HEK293 (cell line): Measurements from ENCODE around the gene REEP6.

Experiments used
- SCRT1 ChIP-seq: fragments of 450-650 bp; formaldehyde crosslinking; IDR thresholded peaks from 2 replicates; pipeline ENCODE4 v1.5.1; 2016; ENCODE audit warnings: missing biosample characterization, missing genetic modification characterization, borderline replicate concordance
- ZNF223 ChIP-seq: fragments of 450-650 bp; formaldehyde crosslinking; IDR thresholded peaks from 2 replicates; pipeline ENCODE4 v1.5.1; 2016; ENCODE audit warnings: missing biosample characterization, missing genetic modification characterization
- ZNF37A ChIP-seq: fragments of 450-650 bp; IDR thresholded peaks from 2 replicates; pipeline ENCODE4 v1.5.1; 2018; ENCODE audit warnings: missing biosample characterization, missing genetic modification characterization
- ZNF561 ChIP-seq: fragments of 450-650 bp; IDR thresholded peaks from 2 replicates; pipeline ENCODE4 v1.5.1; 2018; ENCODE audit warnings: missing biosample characterization, missing genetic modification characterization, borderline replicate concordance
- ZNF777 ChIP-seq: fragments of 450-650 bp; formaldehyde crosslinking; IDR thresholded peaks from 2 replicates; pipeline ENCODE4 v1.5.1; 2017; ENCODE audit warnings: missing biosample characterization, missing genetic modification characterization, borderline replicate concordance
- ZNF792 ChIP-seq: fragments of 450-650 bp; formaldehyde crosslinking; IDR thresholded peaks from 2 replicates; pipeline ENCODE4 v1.5.1; 2016; ENCODE audit warnings: missing biosample characterization, missing genetic modification characterization
- ZSCAN16 ChIP-seq: fragments of 450-650 bp; formaldehyde crosslinking; IDR thresholded peaks from 2 replicates; pipeline ENCODE4 v1.5.1; 2016; ENCODE audit warnings: missing biosample characterization, missing genetic modification characterization
- TF ChIP-seq, protein P1 (sequence below): fragments of 450-650 bp; formaldehyde crosslinking; optimal IDR thresholded peaks from 2 replicates; pipeline ENCODE3; 2016; ENCODE audit warnings: missing biosample characterization, mild to moderate bottlenecking, missing genetic modification characterization
- TF ChIP-seq, protein P2 (sequence below): fragments of 450-650 bp; formaldehyde crosslinking; IDR thresholded peaks from 2 replicates; pipeline ENCODE4 v1.5.0; 2017; ENCODE audit warnings: missing biosample characterization, missing genetic modification characterization, borderline replicate concordance
- TF ChIP-seq, protein P3 (sequence below): fragments of 450-650 bp; formaldehyde crosslinking; IDR thresholded peaks from 2 replicates; pipeline ENCODE4 v1.5.1; 2016; ENCODE audit warnings: missing biosample characterization, missing genetic modification characterization, borderline replicate concordance
- TF ChIP-seq, protein P4 (sequence below): fragments of 450-650 bp; formaldehyde crosslinking; IDR thresholded peaks from 2 replicates; pipeline ENCODE4 v1.5.1; 2016; ENCODE audit warnings: missing biosample characterization, missing genetic modification characterization
- TF ChIP-seq, protein P5 (sequence below): fragments of 450-650 bp; formaldehyde crosslinking; IDR thresholded peaks from 2 replicates; pipeline ENCODE4 v1.5.1; 2016; ENCODE audit warnings: missing biosample characterization, missing genetic modification characterization
- TF ChIP-seq, protein P6 (sequence below): fragments of 450-650 bp; formaldehyde crosslinking; IDR thresholded peaks from 2 replicates; pipeline ENCODE4 v1.5.1; 2016; ENCODE audit warnings: missing biosample characterization, missing genetic modification characterization

The REEP6 gene

DNA sequence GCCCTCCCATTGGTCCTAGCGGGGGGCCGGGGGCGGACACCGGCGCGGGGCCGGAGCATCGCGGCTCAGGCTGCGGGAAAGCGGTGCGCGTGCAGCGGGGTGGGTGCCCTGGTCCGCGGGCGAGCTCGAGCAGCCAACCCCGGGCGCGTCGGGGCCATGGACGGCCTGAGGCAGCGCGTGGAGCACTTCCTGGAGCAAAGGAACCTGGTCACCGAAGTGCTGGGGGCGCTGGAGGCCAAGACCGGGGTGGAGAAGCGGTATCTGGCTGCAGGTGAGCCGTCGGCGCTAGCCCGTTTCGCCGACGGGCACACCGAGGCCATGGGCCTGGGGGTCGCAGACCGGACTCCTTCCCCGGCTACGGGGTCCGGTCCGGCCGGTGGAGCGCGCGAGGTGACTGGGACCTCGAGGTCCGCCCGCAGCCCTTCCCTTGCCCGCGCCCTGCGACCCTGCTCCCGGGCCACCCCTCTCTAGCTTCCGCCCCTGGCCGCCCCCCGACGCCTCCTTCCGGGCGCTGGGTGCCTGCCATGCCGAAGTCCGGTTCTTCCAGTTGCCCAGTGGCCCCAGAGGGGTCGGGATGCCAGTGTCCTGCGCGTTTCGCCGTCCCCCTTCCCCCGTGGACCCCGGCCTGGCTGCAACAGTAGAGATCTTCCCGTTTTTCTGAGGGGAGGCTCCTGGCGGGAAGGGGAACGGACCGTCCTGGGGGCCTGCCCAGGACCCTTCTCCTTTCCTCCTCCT lies at the start of gene REEP6 (continued):
- TF ChIP-seq ZNF37A (tag by site-specific recombination) (no peak), ZNF792 (tag by site-specific recombination) (no peak), SCRT1 (no peak), ZNF223 (tag by site-specific recombination) (no peak), ZNF777 (tag by site-specific recombination) (0 out of 2 replicates have a peak, but pooled peaks have one; percentile 33), ZNF561 (tag by site-specific recombination) (0 out of 2 replicates have a peak, but pooled peaks have one; percentile 70), ZSCAN16 (no peak)
- TF ChIP-seq, protein P1, sequence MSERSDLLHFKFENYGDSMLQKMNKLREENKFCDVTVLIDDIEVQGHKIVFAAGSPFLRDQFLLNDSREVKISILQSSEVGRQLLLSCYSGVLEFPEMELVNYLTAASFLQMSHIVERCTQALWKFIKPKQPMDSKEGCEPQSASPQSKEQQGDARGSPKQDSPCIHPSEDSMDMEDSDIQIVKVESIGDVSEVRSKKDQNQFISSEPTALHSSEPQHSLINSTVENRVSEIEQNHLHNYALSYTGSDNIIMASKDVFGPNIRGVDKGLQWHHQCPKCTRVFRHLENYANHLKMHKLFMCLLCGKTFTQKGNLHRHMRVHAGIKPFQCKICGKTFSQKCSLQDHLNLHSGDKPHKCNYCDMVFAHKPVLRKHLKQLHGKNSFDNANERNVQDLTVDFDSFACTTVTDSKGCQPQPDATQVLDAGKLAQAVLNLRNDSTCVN (tag by site-specific recombination): peak; percentile 76
- TF ChIP-seq, protein P2, sequence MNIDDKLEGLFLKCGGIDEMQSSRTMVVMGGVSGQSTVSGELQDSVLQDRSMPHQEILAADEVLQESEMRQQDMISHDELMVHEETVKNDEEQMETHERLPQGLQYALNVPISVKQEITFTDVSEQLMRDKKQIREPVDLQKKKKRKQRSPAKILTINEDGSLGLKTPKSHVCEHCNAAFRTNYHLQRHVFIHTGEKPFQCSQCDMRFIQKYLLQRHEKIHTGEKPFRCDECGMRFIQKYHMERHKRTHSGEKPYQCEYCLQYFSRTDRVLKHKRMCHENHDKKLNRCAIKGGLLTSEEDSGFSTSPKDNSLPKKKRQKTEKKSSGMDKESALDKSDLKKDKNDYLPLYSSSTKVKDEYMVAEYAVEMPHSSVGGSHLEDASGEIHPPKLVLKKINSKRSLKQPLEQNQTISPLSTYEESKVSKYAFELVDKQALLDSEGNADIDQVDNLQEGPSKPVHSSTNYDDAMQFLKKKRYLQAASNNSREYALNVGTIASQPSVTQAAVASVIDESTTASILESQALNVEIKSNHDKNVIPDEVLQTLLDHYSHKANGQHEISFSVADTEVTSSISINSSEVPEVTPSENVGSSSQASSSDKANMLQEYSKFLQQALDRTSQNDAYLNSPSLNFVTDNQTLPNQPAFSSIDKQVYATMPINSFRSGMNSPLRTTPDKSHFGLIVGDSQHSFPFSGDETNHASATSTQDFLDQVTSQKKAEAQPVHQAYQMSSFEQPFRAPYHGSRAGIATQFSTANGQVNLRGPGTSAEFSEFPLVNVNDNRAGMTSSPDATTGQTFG (tag by site-specific recombination): no peak
- TF ChIP-seq, protein P3, sequence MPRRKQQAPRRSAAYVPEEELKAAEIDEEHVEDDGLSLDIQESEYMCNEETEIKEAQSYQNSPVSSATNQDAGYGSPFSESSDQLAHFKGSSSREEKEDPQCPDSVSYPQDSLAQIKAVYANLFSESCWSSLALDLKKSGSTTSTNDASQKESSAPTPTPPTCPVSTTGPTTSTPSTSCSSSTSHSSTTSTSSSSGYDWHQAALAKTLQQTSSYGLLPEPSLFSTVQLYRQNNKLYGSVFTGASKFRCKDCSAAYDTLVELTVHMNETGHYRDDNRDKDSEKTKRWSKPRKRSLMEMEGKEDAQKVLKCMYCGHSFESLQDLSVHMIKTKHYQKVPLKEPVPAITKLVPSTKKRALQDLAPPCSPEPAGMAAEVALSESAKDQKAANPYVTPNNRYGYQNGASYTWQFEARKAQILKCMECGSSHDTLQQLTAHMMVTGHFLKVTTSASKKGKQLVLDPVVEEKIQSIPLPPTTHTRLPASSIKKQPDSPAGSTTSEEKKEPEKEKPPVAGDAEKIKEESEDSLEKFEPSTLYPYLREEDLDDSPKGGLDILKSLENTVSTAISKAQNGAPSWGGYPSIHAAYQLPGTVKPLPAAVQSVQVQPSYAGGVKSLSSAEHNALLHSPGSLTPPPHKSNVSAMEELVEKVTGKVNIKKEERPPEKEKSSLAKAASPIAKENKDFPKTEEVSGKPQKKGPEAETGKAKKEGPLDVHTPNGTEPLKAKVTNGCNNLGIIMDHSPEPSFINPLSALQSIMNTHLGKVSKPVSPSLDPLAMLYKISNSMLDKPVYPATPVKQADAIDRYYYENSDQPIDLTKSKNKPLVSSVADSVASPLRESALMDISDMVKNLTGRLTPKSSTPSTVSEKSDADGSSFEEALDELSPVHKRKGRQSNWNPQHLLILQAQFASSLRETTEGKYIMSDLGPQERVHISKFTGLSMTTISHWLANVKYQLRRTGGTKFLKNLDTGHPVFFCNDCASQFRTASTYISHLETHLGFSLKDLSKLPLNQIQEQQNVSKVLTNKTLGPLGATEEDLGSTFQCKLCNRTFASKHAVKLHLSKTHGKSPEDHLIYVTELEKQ: no peak
- TF ChIP-seq, protein P4, sequence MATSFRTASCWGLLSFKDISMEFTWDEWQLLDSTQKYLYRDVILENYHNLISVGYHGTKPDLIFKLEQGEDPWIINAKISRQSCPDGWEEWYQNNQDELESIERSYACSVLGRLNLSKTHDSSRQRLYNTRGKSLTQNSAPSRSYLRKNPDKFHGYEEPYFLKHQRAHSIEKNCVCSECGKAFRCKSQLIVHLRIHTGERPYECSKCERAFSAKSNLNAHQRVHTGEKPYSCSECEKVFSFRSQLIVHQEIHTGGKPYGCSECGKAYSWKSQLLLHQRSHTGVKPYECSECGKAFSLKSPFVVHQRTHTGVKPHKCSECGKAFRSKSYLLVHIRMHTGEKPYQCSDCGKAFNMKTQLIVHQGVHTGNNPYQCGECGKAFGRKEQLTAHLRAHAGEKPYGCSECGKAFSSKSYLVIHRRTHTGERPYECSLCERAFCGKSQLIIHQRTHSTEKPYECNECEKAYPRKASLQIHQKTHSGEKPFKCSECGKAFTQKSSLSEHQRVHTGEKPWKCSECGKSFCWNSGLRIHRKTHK (tag by site-specific recombination): no peak
- TF ChIP-seq, protein P5, sequence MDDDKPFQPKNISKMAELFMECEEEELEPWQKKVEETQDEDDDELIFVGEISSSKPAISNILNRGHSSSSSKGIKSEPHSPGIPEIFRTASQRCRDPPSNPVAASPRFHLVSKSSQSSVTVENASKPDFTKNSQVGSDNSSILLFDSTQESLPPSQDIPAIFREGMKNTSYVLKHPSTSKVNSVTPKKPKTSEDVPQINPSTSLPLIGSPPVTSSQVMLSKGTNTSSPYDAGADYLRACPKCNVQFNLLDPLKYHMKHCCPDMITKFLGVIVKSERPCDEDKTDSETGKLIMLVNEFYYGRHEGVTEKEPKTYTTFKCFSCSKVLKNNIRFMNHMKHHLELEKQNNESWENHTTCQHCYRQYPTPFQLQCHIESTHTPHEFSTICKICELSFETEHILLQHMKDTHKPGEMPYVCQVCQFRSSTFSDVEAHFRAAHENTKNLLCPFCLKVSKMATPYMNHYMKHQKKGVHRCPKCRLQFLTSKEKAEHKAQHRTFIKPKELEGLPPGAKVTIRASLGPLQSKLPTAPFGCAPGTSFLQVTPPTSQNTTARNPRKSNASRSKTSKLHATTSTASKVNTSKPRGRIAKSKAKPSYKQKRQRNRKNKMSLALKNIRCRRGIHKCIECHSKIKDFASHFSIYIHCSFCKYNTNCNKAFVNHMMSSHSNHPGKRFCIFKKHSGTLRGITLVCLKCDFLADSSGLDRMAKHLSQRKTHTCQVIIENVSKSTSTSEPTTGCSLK (tag by site-specific recombination): no peak
- TF ChIP-seq, protein P6, sequence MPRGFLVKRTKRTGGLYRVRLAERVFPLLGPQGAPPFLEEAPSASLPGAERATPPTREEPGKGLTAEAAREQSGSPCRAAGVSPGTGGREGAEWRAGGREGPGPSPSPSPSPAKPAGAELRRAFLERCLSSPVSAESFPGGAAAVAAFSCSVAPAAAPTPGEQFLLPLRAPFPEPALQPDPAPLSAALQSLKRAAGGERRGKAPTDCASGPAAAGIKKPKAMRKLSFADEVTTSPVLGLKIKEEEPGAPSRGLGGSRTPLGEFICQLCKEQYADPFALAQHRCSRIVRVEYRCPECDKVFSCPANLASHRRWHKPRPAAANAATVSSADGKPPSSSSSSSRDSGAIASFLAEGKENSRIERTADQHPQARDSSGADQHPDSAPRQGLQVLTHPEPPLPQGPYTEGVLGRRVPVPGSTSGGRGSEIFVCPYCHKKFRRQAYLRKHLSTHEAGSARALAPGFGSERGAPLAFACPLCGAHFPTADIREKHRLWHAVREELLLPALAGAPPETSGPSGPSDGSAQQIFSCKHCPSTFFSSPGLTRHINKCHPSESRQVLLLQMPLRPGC (tag by site-specific recombination): no peak
- TF ChIP-seq, all 188 proteins: peak for 11
